GM12873 (cell line): ENCODE results near the gene PPOX.
A peak's percentile ranks its signal among the peaks of the same experiment; 100 is the strongest.

Experiments
- CTCF ChIP-seq: IDR thresholded peaks from 2 replicates; pipeline ENCODE4 v1.5.1; 2012; ENCODE audit warnings: low read depth, mild to moderate bottlenecking, moderate library complexity, low read length, control low read depth; ENCODE audit not compliant: insufficient read depth; ENCODE audit errors: missing control alignments

The PPOX gene

GRCh38 chr1:161188381-161188780 lies 22.2 kb downstream of the PPOX start:
- TF ChIP-seq CTCF = no peak

GRCh38 chr1:161189036-161189435 lies 22.8 kb downstream of the PPOX start:
- no peak for TF ChIP-seq CTCF

- no peak for TF ChIP-seq CTCF
These were observed 24.8 kb downstream of the PPOX start for GRCh38 chr1:161190962-161191521.

GRCh38 chr1:161191971-161192370 lies 25.7 kb downstream of the PPOX start:
- no peak for TF ChIP-seq CTCF

GRCh38 chr1:161192476-161193465 lies 26.5 kb downstream of the PPOX start:
- TF ChIP-seq CTCF = peak; percentile 95

GRCh38 chr1:161193561-161194235 lies 27.5 kb downstream of the PPOX start:
- no peak for TF ChIP-seq CTCF

GRCh38 chr1:161195171-161195570 lies 28.9 kb downstream of the PPOX start:
- TF ChIP-seq CTCF = no peak
